Naive thymus-derived CD8-positive, alpha-beta T cell (primary cell): ENCODE results near the gene MDM4. TPM values are rescaled to one million over a fixed set of nuclear protein-coding genes. Genes with fewer than 3 reads are reported as not detected.

Source experiments
- ATAC-seq, 2 donors: fragments of 150-1000 bp; cut with Tn5 transposase in 1 of 2; sonication (Bioruptor Pico), chemical (Tn5 transposase) in 1 of 2; 1 replicate in 1 of 2; 2 replicates in 1 of 2; pipeline ENCODE4 v1.10.0; 2021; ENCODE audit warnings: mild to moderate bottlenecking in 2 of 2, moderate library complexity in 2 of 2
- POLR2A ChIA-PET: fragments of 350-600 bp; sonication (Branson Sonifier 250); formaldehyde crosslinking; loops from one replicate; lab custom pipeline; 2021; ENCODE audit warnings: antibody characterized with exemption; lab: Charles Lee
- DNase-seq, 10 donors: peaks; one replicate each; pipeline versions ENCODE4 v3.0.0 to v3.0.0-alpha.2; 2020 to 2022
- H3K27ac Mint-ChIP-seq, 10 donors: one replicate each; pipeline ENCODE4 v1.8.0; 2020 to 2022; ENCODE audit warnings: mild to moderate bottlenecking in 10 of 10, mixed read lengths in 10 of 10, moderate library complexity in 4 of 10, inconsistent platforms in 1 of 10
- H3K27me3 Mint-ChIP-seq, 5 donors: one replicate each; pipeline ENCODE4 v1.8.0; 2021 to 2022; ENCODE audit warnings: mixed read lengths in 5 of 5
- H3K36me3 Mint-ChIP-seq, 3 donors: one replicate each; pipeline ENCODE4 v1.8.0; 2020 to 2022; ENCODE audit warnings: mixed read lengths in 3 of 3, mild to moderate bottlenecking in 2 of 3, inconsistent platforms in 1 of 3
- H3K4me1 Mint-ChIP-seq, 4 donors: one replicate each; pipeline ENCODE4 v1.8.0; 2021 to 2022; ENCODE audit warnings: mixed read lengths in 4 of 4
- H3K4me3 Mint-ChIP-seq, 10 donors: one replicate each; pipeline ENCODE4 v1.8.0; 2020 to 2022; ENCODE audit warnings: mild to moderate bottlenecking in 10 of 10, mixed read lengths in 10 of 10, moderate library complexity in 6 of 10, inconsistent platforms in 1 of 10
- H3K9me3 Mint-ChIP-seq, 9 donors: one replicate each; pipeline ENCODE4 v1.8.0; 2020 to 2022; ENCODE audit warnings: mixed read lengths in 9 of 9, mild to moderate bottlenecking in 3 of 9, inconsistent platforms in 1 of 9, moderate library complexity in 1 of 9
- polyA plus RNA-seq, 3 donors: library from polyadenylated mRNA; unstranded; fragments of 300-500 nt; fragmentation: Illumina TruSeq; gene quantifications; one replicate each; pipeline ENCODE4 v1.2.3, GENCODE V29; 2021
- total RNA-seq, 8 experiments: library from RNA in 2 of 8; stranded (reverse) in 2 of 8; gene quantifications; one replicate each; pipeline ENCODE4 v1.2.3 and lab custom pipeline; 2021 to 2026

Gene MDM4
- total and polyA plus RNA-seq, 5 experiments from 2014 or later = 10.0 to 272 (median 23.1) TPM

- H3K36me3 Mint-ChIP-seq = peaks cover 0 to 68% (median 18%) of the 10 kb centered on the region in 3 donors
- POLR2A ChIA-PET = interaction anchor here (1.6 kb wide), 1 partner anchor 9 kb away, joined by 4 read pairs; no protein-coding TSS in a partner anchor
- no peak for ATAC-seq
Measured at GRCh38 chr1:204574865-204575163, 58.6 kb downstream of the MDM4 start.

GRCh38 chr1:204575221-204576190, 59.3 kb downstream of the MDM4 start:
- Mint-ChIP-seq H3K27ac (peak overlapping the region in 3 of 10 donors; percentile 21 to 69 (median 23)), H3K36me3 (peaks cover 0 to 68% (median 17%) of the 10 kb centered on the region in 3 donors), H3K4me1 (peaks cover 7 to 28% (median 14%) of the 10 kb centered on the region in 4 donors), H3K9me3 (no peaks in the 10 kb centered on the region), H3K4me3 (no peak overlapping the region), H3K27me3 (no peaks in the 10 kb centered on the region)
- ATAC-seq (no peak), DNase-seq (no peak)
- POLR2A ChIA-PET = no interaction called here

More at GRCh38 chr1:204574865-204575163, 58.6 kb downstream of the MDM4 start:
- Mint-ChIP-seq H3K27me3 (no peaks in the 10 kb centered on the region), H3K4me3 (no peak overlapping the region), H3K4me1 (peaks cover 7 to 22% (median 10%) of the 10 kb centered on the region in 4 donors), H3K9me3 (no peaks in the 10 kb centered on the region), H3K27ac (no peak overlapping the region)
- no peak for DNase-seq

- H3K4me3 Mint-ChIP-seq = no peak overlapping the region
- no peak for ATAC-seq
- peaks cover 0 to 66% (median 16%) of the 10 kb centered on the region in 3 donors for H3K36me3 Mint-ChIP-seq
Measured at GRCh38 chr1:204576422-204576821, 60.2 kb downstream of the MDM4 start.

GRCh38 chr1:204577794-204578478, 61.7 kb downstream of the MDM4 start:
- DNase-seq (no peak), ATAC-seq (no peak)
- Mint-ChIP-seq H3K27me3 (no peaks in the 10 kb centered on the region), H3K36me3 (peaks cover 0 to 65% (median 12%) of the 10 kb centered on the region in 3 donors), H3K4me1 (peaks cover 7 to 31% (median 14%) of the 10 kb centered on the region in 4 donors), H3K4me3 (no peak overlapping the region), H3K9me3 (no peaks in the 10 kb centered on the region), H3K27ac (peak overlapping the region in 5 of 10 donors; percentile 4 to 92 (median 62))
- POLR2A ChIA-PET = no interaction called here

More at GRCh38 chr1:204576422-204576821, 60.2 kb downstream of the MDM4 start:
- no peaks in the 10 kb centered on the region for H3K27me3 Mint-ChIP-seq
- H3K27ac Mint-ChIP-seq = peak overlapping the region in 5 of 10 donors; percentile 23 to 69 (median 51)
- H3K9me3 Mint-ChIP-seq = no peaks in the 10 kb centered on the region
- DNase-seq = no peak
- peaks cover 7 to 31% (median 14%) of the 10 kb centered on the region in 4 donors for H3K4me1 Mint-ChIP-seq
- POLR2A ChIA-PET = no interaction called here

- POLR2A ChIA-PET = interaction anchor here (0.6 kb wide), 1 partner anchor 856 kb away, joined by 4 read pairs; no protein-coding TSS in a partner anchor
- peaks cover 7 to 31% (median 16%) of the 10 kb centered on the region in 4 donors for H3K4me1 Mint-ChIP-seq
- no peaks in the 10 kb centered on the region for H3K27me3 Mint-ChIP-seq
- peak overlapping the region; percentile 63 to 92 (median 70) for H3K27ac Mint-ChIP-seq
- no peaks in the 10 kb centered on the region for H3K9me3 Mint-ChIP-seq
- peaks cover 0 to 59% (median 11%) of the 10 kb centered on the region in 3 donors for H3K36me3 Mint-ChIP-seq
- ATAC-seq = peak in 1 of 2 donors; percentile 20
- peak overlapping the region in 7 of 10 donors; percentile 14 to 80 (median 45) for H3K4me3 Mint-ChIP-seq
- DNase-seq = no peak
Measured at GRCh38 chr1:204578867-204579664, 62.9 kb downstream of the MDM4 start.

- H3K4me3 Mint-ChIP-seq = no peak overlapping the region
- H3K9me3 Mint-ChIP-seq = no peaks in the 10 kb centered on the region
- ATAC-seq (no peak), DNase-seq (no peak)
- POLR2A ChIA-PET = interaction anchor here (0.6 to 0.7 kb wide), 2 partner anchors 52 to 857 kb away, joined by 4 to 6 read pairs; no protein-coding TSS in a partner anchor
- H3K36me3 Mint-ChIP-seq = peaks cover 0 to 56% (median 11%) of the 10 kb centered on the region in 3 donors
- H3K27me3 Mint-ChIP-seq = no peaks in the 10 kb centered on the region
- H3K4me1 Mint-ChIP-seq = peaks cover 7 to 34% (median 18%) of the 10 kb centered on the region in 4 donors
- peak overlapping the region in 3 of 10 donors; percentile 41 to 92 (median 67) for H3K27ac Mint-ChIP-seq
Measured at GRCh38 chr1:204579681-204580080, 63.5 kb downstream of the MDM4 start.

- DNase-seq = no peak
- Mint-ChIP-seq H3K27ac (peak overlapping the region in 1 of 10 donors; percentile 92), H3K9me3 (no peaks in the 10 kb centered on the region), H3K4me1 (peaks cover 7 to 39% (median 22%) of the 10 kb centered on the region in 4 donors), H3K36me3 (peaks cover 0 to 54% (median 11%) of the 10 kb centered on the region in 3 donors), H3K27me3 (no peaks in the 10 kb centered on the region), H3K4me3 (no peak overlapping the region)
- POLR2A ChIA-PET = interaction anchor here (0.7 kb wide), 1 partner anchor 128 kb away, joined by 4 read pairs; no protein-coding TSS in a partner anchor
- no peak for ATAC-seq
Measured at GRCh38 chr1:204580862-204581261, 64.7 kb downstream of the MDM4 start.

- Mint-ChIP-seq H3K36me3 (peaks cover 0 to 50% (median 11%) of the 10 kb centered on the region in 3 donors), H3K27ac (no peak overlapping the region), H3K4me3 (no peak overlapping the region), H3K27me3 (no peaks in the 10 kb centered on the region), H3K4me1 (peaks cover 7 to 39% (median 22%) of the 10 kb centered on the region in 4 donors), H3K9me3 (no peaks in the 10 kb centered on the region)
- ATAC-seq (no peak), DNase-seq (no peak)
- POLR2A ChIA-PET = no interaction called here
Measured at GRCh38 chr1:204581759-204582158, 65.6 kb downstream of the MDM4 start.

- H3K27ac Mint-ChIP-seq = peak overlapping the region in 6 of 10 donors; percentile 9 to 60 (median 22)
Measured at GRCh38 chr1:204583909-204584632, 67.9 kb downstream of the MDM4 start.

GRCh38 chr1:204584699-204585372, 68.6 kb downstream of the MDM4 start:
- Mint-ChIP-seq H3K36me3 (peaks cover 0 to 34% (median 13%) of the 10 kb centered on the region in 3 donors), H3K9me3 (no peaks in the 10 kb centered on the region), H3K4me3 (peak overlapping the region in 4 of 10 donors; percentile 35 to 57 (median 50)), H3K27me3 (no peaks in the 10 kb centered on the region), H3K4me1 (peaks cover 0 to 20% (median 10%) of the 10 kb centered on the region in 4 donors), H3K27ac (peak overlapping the region in 6 of 10 donors; percentile 51 to 86 (median 74))
- POLR2A ChIA-PET = interaction anchor here (0.6 to 0.7 kb wide), 2 partner anchors 14 to 69 kb away, joined by 3 read pairs; no protein-coding TSS in a partner anchor
- DNase-seq (peak in 1 of 10 donors; percentile 17), ATAC-seq (peak; percentile 25 to 35)

More at GRCh38 chr1:204583909-204584632, 67.9 kb downstream of the MDM4 start:
- ATAC-seq (no peak), DNase-seq (no peak)
- Mint-ChIP-seq H3K9me3 (no peaks in the 10 kb centered on the region), H3K36me3 (peaks cover 0 to 39% (median 14%) of the 10 kb centered on the region in 3 donors), H3K27me3 (no peaks in the 10 kb centered on the region), H3K4me3 (no peak overlapping the region), H3K4me1 (peaks cover 0 to 23% (median 14%) of the 10 kb centered on the region in 4 donors)
- POLR2A ChIA-PET = interaction anchor here (0.7 kb wide), 1 partner anchor 68 kb away, joined by 3 read pairs; no protein-coding TSS in a partner anchor
